Fibroblast of villous mesenchyme (primary cell): ENCODE data around the gene TEX54. TPM values are rescaled to one million over a fixed set of nuclear protein-coding genes. Genes with fewer than 3 reads are reported as not detected.
"Not testable (repeated sequence)": the region's sequence is repeated elsewhere in the genome, so short reads cannot be mapped to it uniquely, and the experiment has no call there.

ENCODE experiments used
- DNase-seq: peaks from one replicate; pipeline ENCODE4 v3.0.0-alpha.2; 2010; ENCODE audit warnings: low read depth
- H3K4me3 ChIP-seq: 2 replicates; pipeline ENCODE4 v1.5.1; 2011; ENCODE audit warnings: low read depth, mild to moderate bottlenecking, low read length
- CTCF ChIP-seq: IDR thresholded peaks from 2 replicates; pipeline ENCODE4 v1.5.1; 2012; ENCODE audit warnings: low read depth, mild to moderate bottlenecking, low read length; ENCODE audit not compliant: insufficient read depth
- total RNA-seq: library from RNA; depleted of rRNA; stranded (reverse); fragments of >200 nt; gene quantifications from 2 replicates; pipeline ENCODE4 v1.2.3, GENCODE V29; 2012

Gene TEX54
- total RNA-seq, 1 donor, result not detected

- H3K4me3 ChIP-seq, result no peak overlapping the region
- DNase-seq, result no peak
- TF ChIP-seq CTCF, result no peak
These were observed 18.5 kb upstream of the TEX54 start for GRCh38 chr11:62850911-62851806.

GRCh38 chr11:62847767-62848314 lies 15.2 kb upstream of the TEX54 start:
- no peak for DNase-seq
- H3K4me3 ChIP-seq, result no peak overlapping the region
- TF ChIP-seq CTCF, result no peak

- no peak for DNase-seq
- TF ChIP-seq CTCF, result no peak
- H3K4me3 ChIP-seq, result no peak overlapping the region
These were observed 13.5 kb upstream of the TEX54 start for GRCh38 chr11:62846177-62846576.

GRCh38 chr11:62844154-62844553 lies 11.5 kb upstream of the TEX54 start:
- no peak for DNase-seq
- TF ChIP-seq CTCF, result no peak
- H3K4me3 ChIP-seq, result no peak overlapping the region

GRCh38 chr11:62843466-62843865 lies 10.8 kb upstream of the TEX54 start:
- no peak overlapping the region for H3K4me3 ChIP-seq
- no peak for DNase-seq
- no peak for TF ChIP-seq CTCF

GRCh38 chr11:62842891-62843290 lies 10.2 kb upstream of the TEX54 start:
- H3K4me3 ChIP-seq, DNase-seq: not testable (repeated sequence)

GRCh38 chr11:62842171-62842741 lies 9.6 kb upstream of the TEX54 start:
- H3K4me3 ChIP-seq, result peak overlapping the region; percentile 45
- TF ChIP-seq CTCF, result no peak
- DNase-seq, result peak; percentile 43
